ENCODE results near the gene BMAL2.

Gene BMAL2

DNA sequence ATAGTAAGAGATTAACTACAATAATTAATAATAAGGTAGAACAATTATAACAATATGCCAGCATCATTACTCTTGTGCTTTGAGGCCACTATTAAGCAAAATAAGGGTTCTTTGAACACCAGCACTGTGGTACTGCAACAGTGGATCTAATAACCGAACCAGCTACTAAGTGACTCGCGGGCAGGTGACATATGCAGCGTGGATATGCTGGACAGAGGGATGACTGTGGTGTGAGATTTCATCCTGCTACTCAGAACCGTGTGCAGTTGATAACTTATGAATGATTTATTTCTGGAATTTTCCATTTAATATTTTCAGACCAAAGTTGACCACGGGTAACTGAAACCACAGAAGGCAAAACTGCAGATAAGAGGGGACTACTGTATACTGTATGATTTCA is 34.4 kb downstream of the BMAL2 start:
- H3K9ac ChIP-seq = no peak overlapping the region
- no peak overlapping the region for H2AFZ ChIP-seq
- no peak overlapping the region for H3K4me3 ChIP-seq (ENCODE audit: low read depth, low read length)
- H3K36me3 ChIP-seq (ENCODE audit: control insufficient read depth, insufficient read depth, low read length) = no peaks in the 10 kb centered on the region
- H3K4me2 ChIP-seq (ENCODE audit: low read length) = no peak overlapping the region
- H3K27ac ChIP-seq = no peak overlapping the region
- no peaks in the 10 kb centered on the region for H3K79me2 ChIP-seq
- no peaks in the 10 kb centered on the region for H3K9me3 ChIP-seq (ENCODE audit: control insufficient read depth, low read length)
- H3K4me1 ChIP-seq = no peaks in the 10 kb centered on the region
- no peaks in the 10 kb centered on the region for H3K27me3 ChIP-seq (ENCODE audit: control insufficient read depth, insufficient read depth, low read length)
- TF ChIP-seq, protein P1, sequence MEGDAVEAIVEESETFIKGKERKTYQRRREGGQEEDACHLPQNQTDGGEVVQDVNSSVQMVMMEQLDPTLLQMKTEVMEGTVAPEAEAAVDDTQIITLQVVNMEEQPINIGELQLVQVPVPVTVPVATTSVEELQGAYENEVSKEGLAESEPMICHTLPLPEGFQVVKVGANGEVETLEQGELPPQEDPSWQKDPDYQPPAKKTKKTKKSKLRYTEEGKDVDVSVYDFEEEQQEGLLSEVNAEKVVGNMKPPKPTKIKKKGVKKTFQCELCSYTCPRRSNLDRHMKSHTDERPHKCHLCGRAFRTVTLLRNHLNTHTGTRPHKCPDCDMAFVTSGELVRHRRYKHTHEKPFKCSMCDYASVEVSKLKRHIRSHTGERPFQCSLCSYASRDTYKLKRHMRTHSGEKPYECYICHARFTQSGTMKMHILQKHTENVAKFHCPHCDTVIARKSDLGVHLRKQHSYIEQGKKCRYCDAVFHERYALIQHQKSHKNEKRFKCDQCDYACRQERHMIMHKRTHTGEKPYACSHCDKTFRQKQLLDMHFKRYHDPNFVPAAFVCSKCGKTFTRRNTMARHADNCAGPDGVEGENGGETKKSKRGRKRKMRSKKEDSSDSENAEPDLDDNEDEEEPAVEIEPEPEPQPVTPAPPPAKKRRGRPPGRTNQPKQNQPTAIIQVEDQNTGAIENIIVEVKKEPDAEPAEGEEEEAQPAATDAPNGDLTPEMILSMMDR (IDR thresholded peaks at IDR 0.05) = no peak

DNA sequence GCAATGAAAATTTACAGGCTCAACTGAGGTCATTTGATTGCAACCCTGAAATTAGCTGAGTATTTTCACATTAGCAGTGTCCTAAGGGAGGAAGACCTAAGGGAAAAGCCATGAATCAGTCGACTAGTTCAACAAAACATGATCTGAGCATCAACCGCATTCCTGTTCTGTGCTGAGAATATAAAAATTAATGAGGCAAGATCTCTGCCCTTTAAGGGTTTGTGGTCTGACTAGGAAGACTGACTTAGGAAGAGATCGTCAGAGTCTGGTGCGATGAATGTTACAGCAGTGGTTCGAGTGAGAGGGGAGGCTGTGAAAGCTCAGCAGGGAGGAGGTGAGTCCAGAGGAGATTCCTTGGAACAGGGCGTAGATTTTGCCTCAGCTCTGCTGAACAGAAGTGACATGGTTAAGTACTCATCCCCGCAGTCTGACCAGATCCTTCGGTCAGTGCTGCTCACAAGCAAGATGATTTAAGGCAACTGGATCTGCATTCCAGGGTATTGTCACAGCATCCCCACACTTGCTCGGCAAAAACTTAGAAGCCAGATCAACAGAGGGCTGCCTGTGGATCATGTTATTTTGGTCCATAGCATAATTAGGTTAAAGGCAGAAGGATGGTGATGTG is 49.6 kb downstream of the BMAL2 start:
- H3K27me3 ChIP-seq (ENCODE audit: control insufficient read depth, insufficient read depth, low read length) = no peaks in the 10 kb centered on the region
- H3K27ac ChIP-seq = no peak overlapping the region
- H3K36me3 ChIP-seq (ENCODE audit: control insufficient read depth, insufficient read depth, low read length) = no peaks in the 10 kb centered on the region
- TF ChIP-seq, protein P1 (IDR thresholded peaks at IDR 0.05) = no peak
- no peaks in the 10 kb centered on the region for H3K79me2 ChIP-seq
- no peaks in the 10 kb centered on the region for H3K9me3 ChIP-seq (ENCODE audit: control insufficient read depth, low read length)
- no peak overlapping the region for H3K9ac ChIP-seq
- no peak overlapping the region for H2AFZ ChIP-seq
- H3K4me3 ChIP-seq (ENCODE audit: low read depth, low read length) = no peak overlapping the region
- H3K4me1 ChIP-seq = no peaks in the 10 kb centered on the region
- H3K4me2 ChIP-seq (ENCODE audit: low read length) = no peak overlapping the region

Measured in parathyroid adenoma (tissue), 2 donors.